MCF 10A (cell line): ENCODE results near the gene FGA. TPM values are rescaled to one million over a fixed set of nuclear protein-coding genes. Genes with fewer than 3 reads are reported as not detected.

Experiments
- BruUV-seq: library from RNA; stranded (reverse); fragments of 400-500 nt; replicated peaks from 2 replicates; lab custom pipeline; 2021; lab: Mats Ljungman, UMichigan
- CTCF ChIA-PET: fragments of 300-600 bp; sonication (Branson Sonifier 250); formaldehyde crosslinking; extraction: SDS; loops from one replicate; lab custom pipeline; 2021; ENCODE audit warnings: antibody characterized with exemption, inconsistent platforms; lab: Yijun Ruan, JAX
- POLR2A ChIA-PET: fragments of 300-600, 350-650 bp; sonication (Branson Sonifier 250); formaldehyde crosslinking; extraction: SDS; loops from one replicate; lab custom pipeline; 2020; ENCODE audit warnings: antibody characterized with exemption, inconsistent platforms; lab: Yijun Ruan, JAX
- DNase-seq: peaks from one replicate; pipeline ENCODE4 v3.0.0-alpha.2; 2018; ENCODE audit not compliant: unreplicated experiment
- H3K27ac Mint-ChIP-seq: one replicate; pipeline ENCODE4 v1.8.0; 2022; ENCODE audit warnings: mild to moderate bottlenecking, low read depth, mixed read lengths; ENCODE audit not compliant: unreplicated experiment
- H3K27me3 Mint-ChIP-seq: one replicate; pipeline ENCODE4 v1.8.0; 2022; ENCODE audit warnings: mixed read lengths; ENCODE audit not compliant: insufficient read depth, unreplicated experiment
- H3K36me3 Mint-ChIP-seq: one replicate; pipeline ENCODE4 v1.8.0; 2022; ENCODE audit warnings: mild to moderate bottlenecking, moderate library complexity, mixed read lengths; ENCODE audit not compliant: insufficient read depth, unreplicated experiment
- H3K4me1 Mint-ChIP-seq: one replicate; pipeline ENCODE4 v1.8.0; 2022; ENCODE audit warnings: mixed read lengths; ENCODE audit not compliant: insufficient read depth, unreplicated experiment
- H3K4me3 Mint-ChIP-seq: one replicate; pipeline ENCODE4 v1.8.0; 2022; ENCODE audit warnings: mild to moderate bottlenecking, moderate library complexity, mixed read lengths; ENCODE audit not compliant: unreplicated experiment
- H3K9me3 Mint-ChIP-seq: one replicate; pipeline ENCODE4 v1.8.0; 2022; ENCODE audit warnings: mixed read lengths; ENCODE audit not compliant: unreplicated experiment
- CTCF ChIP-seq: fragments of 200-600 bp; IDR thresholded peaks from one replicate; pipeline ENCODE4 v1.8.0; 2022; ENCODE audit warnings: antibody characterized with exemption, mild to moderate bottlenecking; ENCODE audit not compliant: unreplicated experiment
- intact Hi-C: fragments of 100-400 bp; cut with micrococcal nuclease; formaldehyde crosslinking; loops from 2 replicates; pipeline ENCODE4 v1.14.1; 2022
- total RNA-seq: library from RNA; stranded (reverse); gene quantifications from 2 replicates; pipeline ENCODE4 v1.2.3, GENCODE V29; 2022

The FGA gene
- total RNA-seq, 1 experiment from 2014 or later, result not detected

- peak; percentile 82 for DNase-seq
- intact Hi-C loops, result loop anchor here (1.0 to 10.0 kb wide), 5 partner anchors 70 to 823 kb away; partner anchors contain the start of genes MAP9 and SFRP2
- H3K27me3 Mint-ChIP-seq, result no peaks in the 10 kb centered on the region
- H3K4me1 Mint-ChIP-seq, result peaks cover 13% of the 10 kb centered on the region
- peak; percentile 80 for TF ChIP-seq CTCF
- ChIA-PET POLR2A (interaction anchor here (0.5 to 3.8 kb wide), 6 partner anchors 11 to 194 kb away, joined by 3 to 29 read pairs (median 4); no protein-coding TSS in a partner anchor), CTCF (interaction anchor here (0.6 to 15.2 kb wide), 16 partner anchors 8 to 820 kb away, joined by 3 to 935 read pairs (median 4); partner anchors contain the start of gene FGG)
- H3K9me3 Mint-ChIP-seq, result no peaks in the 10 kb centered on the region
- H3K4me3 Mint-ChIP-seq, result no peak overlapping the region
- BruUV-seq, result no TSS peak
- H3K27ac Mint-ChIP-seq, result no peak overlapping the region
- H3K36me3 Mint-ChIP-seq, result peaks cover 6% of the 10 kb centered on the region
Measured at GRCh38 chr4:154551872-154552686, 38.5 kb downstream of the FGA start.

DNA sequence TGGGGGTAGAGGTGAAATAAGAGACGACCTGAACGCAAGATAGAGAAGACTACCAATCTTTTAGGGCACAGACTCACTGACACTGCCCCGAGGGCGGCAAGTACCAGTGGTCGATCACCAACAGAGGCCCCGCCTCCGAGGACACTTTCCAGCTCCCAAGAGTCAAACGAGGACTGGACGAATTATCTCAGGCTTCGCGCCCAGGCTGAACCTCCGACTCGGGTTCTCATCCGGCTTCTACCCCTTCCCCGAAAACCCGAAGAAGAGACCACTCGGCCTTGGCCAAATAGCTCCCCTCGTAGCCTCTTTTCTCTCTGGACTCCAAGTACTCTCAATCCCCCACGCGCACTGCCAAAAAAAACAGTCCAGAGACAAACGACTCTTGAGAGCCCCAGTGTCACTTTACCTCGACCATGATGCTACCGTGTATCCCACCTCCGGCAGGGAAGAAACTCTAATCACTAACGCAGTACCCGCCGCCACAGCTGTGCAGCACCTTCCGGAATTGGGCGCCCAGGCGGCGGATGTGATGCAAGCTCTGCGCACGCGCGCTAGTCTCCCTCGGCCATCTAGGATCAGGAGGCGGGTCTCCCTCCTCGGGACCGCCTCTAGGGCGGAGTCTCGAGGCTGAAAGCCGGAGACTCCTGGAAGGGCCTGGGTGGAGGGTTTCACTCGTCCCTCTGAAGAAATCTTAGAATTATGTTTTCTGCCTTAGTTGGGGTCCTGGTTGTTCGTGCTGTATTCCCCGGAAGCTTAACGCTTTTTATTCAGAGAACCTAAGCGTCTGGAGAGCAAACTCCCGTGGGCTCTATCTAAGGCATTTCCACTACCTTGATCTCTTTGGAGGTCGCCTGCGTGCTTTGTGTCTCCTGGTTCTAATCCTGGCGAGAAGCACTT lies 40.4 kb downstream of the FGA start, which contains the start of gene PLRG1:
Gene PLRG1, minus strand, starts transcription at position 507 of the 897 bp plus-strand sequence. Its CDS starts 92 bp downstream, at position 415.
- intact Hi-C loops, result loop anchor here (1.0 to 10.0 kb wide), 4 partner anchors 151 to 825 kb away; partner anchors contain the start of genes MAP9 and SFRP2
- no peak for TF ChIP-seq CTCF
- CTCF ChIA-PET, result interaction anchor here (0.5 to 15.2 kb wide), 18 partner anchors 8 to 1657 kb away, joined by 3 to 935 read pairs (median 4); partner anchors contain the start of genes FGB and FGG
- POLR2A ChIA-PET, result interaction anchor here (0.6 to 3.9 kb wide), 24 partner anchors 9 to 1500 kb away, joined by 3 to 50 read pairs (median 3); partner anchors contain the start of genes LRAT and TMEM131L
- Mint-ChIP-seq H3K4me3 (peak within 1 kb of the TSS; percentile 92), H3K9me3 (no peaks in the 10 kb centered on the region), H3K27me3 (no peaks in the 10 kb centered on the region), H3K36me3 (peaks cover 20% of the 10 kb centered on the region), H3K4me1 (peaks cover 13% of the 10 kb centered on the region), H3K27ac (peak within 1 kb of the TSS; percentile 96)
- TSS peak; percentile 62 for BruUV-seq
- DNase-seq, result peak; percentile 96

- no TSS peak for BruUV-seq
- peaks cover 8% of the 10 kb centered on the region for H3K9me3 Mint-ChIP-seq
- intact Hi-C loops, result no loop called here
Measured at GRCh38 chr4:154545689-154546088, 44.9 kb downstream of the FGA start.

More at GRCh38 chr4:154545689-154546088, 44.9 kb downstream of the FGA start:
- no peak for DNase-seq
- peaks cover 13% of the 10 kb centered on the region for H3K4me1 Mint-ChIP-seq
- H3K4me3 Mint-ChIP-seq, result no peak overlapping the region
- peaks cover 61% of the 10 kb centered on the region for H3K36me3 Mint-ChIP-seq
- no peak for TF ChIP-seq CTCF
- H3K27ac Mint-ChIP-seq, result no peak overlapping the region
- CTCF ChIA-PET, result interaction anchor here (1.4 to 15.2 kb wide), 2 partner anchors 73 to 74 kb away, joined by 9 to 935 read pairs; partner anchors contain the start of gene FGG
- no peaks in the 10 kb centered on the region for H3K27me3 Mint-ChIP-seq
- POLR2A ChIA-PET, result no interaction called here
